H1 (cell line): ENCODE results near the gene SLC25A34. TPM values are rescaled to one million over a fixed set of nuclear protein-coding genes. Genes with fewer than 3 reads are reported as not detected.

ENCODE experiments used
- CTCF ChIA-PET: fragments of 300-600 bp; sonication (Branson Sonifier 250); formaldehyde crosslinking; loops from one replicate; lab custom pipeline; 2021; ENCODE audit not compliant: partially characterized antibody; lab: Charles Lee
- POLR2A ChIA-PET: fragments of 300-600 bp; sonication (Branson Sonifier 250); formaldehyde crosslinking; loops from one replicate; lab custom pipeline; 2021; ENCODE audit warnings: inconsistent platforms; ENCODE audit not compliant: partially characterized antibody; lab: Charles Lee
- DNase-seq, 2 experiments: peaks; one replicate each; pipeline versions ENCODE4 v3.0.0 to v3.0.0-alpha.2; 2010 to 2022; ENCODE audit warnings: low spot score in 2 of 2, low read depth in 1 of 2, mixed read lengths in 1 of 2
- FAIRE-seq: peaks from 2 replicates; lab custom pipeline; 2011; peaks lifted over from hg19 to GRCh38; lab: Jason Lieb, UNC
- H2AFZ ChIP-seq: 2 replicates; pipeline ENCODE4 v1.8.1; 2012; ENCODE audit warnings: low read length, inconsistent platforms
- H2AK5ac ChIP-seq: 2 replicates; pipeline ENCODE4 v1.6.1; 2013; ENCODE audit warnings: low read depth, low read length
- H2BK120ac ChIP-seq: replicated peaks from 2 replicates; pipeline ENCODE3; 2013; ENCODE audit warnings: low read depth, low read length, inconsistent platforms
- H2BK12ac ChIP-seq: 2 replicates; pipeline ENCODE4 v1.6.1; 2013; ENCODE audit warnings: low read depth, low read length
- H2BK15ac ChIP-seq: 2 replicates; pipeline ENCODE4 v1.6.1; 2013; ENCODE audit warnings: low read length
- H2BK20ac ChIP-seq: 2 replicates; pipeline ENCODE4 v1.6.1; 2013; ENCODE audit warnings: low read length
- H2BK5ac ChIP-seq: 2 replicates; pipeline ENCODE4 v1.6.1; 2013; ENCODE audit warnings: low read depth, low read length
- H3K14ac ChIP-seq: 2 replicates; pipeline ENCODE4 v1.6.1; 2013; ENCODE audit warnings: inconsistent platforms; ENCODE audit not compliant: insufficient read length
- H3K18ac ChIP-seq: 2 replicates; pipeline ENCODE4 v1.6.1; 2013; ENCODE audit warnings: low read length; ENCODE audit errors: extremely low read depth
- H3K23ac ChIP-seq: 2 replicates; pipeline ENCODE4 v1.6.1; 2013; ENCODE audit warnings: inconsistent platforms; ENCODE audit not compliant: insufficient read length
- H3K23me2 ChIP-seq: 2 replicates; pipeline ENCODE4 v1.6.1; 2013; ENCODE audit warnings: low read depth, low read length
- H3K27ac ChIP-seq: 2 replicates; pipeline ENCODE4 v1.6.1; 2011; ENCODE audit warnings: low read depth, low read length, inconsistent platforms
- H3K27me3 ChIP-seq, 4 experiments: replicated peaks in 1 of 4; 1 replicate in 1 of 4; 2 replicates in 3 of 4; pipeline versions ENCODE4 v1.6.1 to v1.8.1; 2011 to 2013; ENCODE audit warnings: low read length in 3 of 4, mild to moderate bottlenecking in 3 of 4, inconsistent platforms in 2 of 4, mixed read lengths in 2 of 4, moderate library complexity in 1 of 4; ENCODE audit not compliant: control insufficient read depth in 3 of 4, insufficient read depth in 3 of 4; ENCODE audit errors: extremely low read depth in 1 of 4
- H3K36me3 ChIP-seq, 4 experiments: 2 replicates each; pipeline versions ENCODE4 v1.6.1 to v1.8.1; 2011 to 2013; ENCODE audit warnings: mild to moderate bottlenecking in 4 of 4, low read length in 3 of 4, moderate library complexity in 2 of 4, control low read depth in 1 of 4, inconsistent platforms in 1 of 4; ENCODE audit not compliant: insufficient read depth in 4 of 4, control insufficient read depth in 2 of 4
- H3K4ac ChIP-seq: replicated peaks from 2 replicates; pipeline ENCODE3; 2013; ENCODE audit warnings: low read length, low read depth, mixed read lengths, inconsistent platforms; ENCODE audit not compliant: insufficient read length
- H3K4me1 ChIP-seq, 4 experiments: replicated peaks in 1 of 4; 1 replicate in 1 of 4; 2 replicates in 3 of 4; pipeline versions ENCODE4 v1.6.1 to v1.8.1; 2011 to 2013; ENCODE audit warnings: low read length in 3 of 4, inconsistent platforms in 2 of 4, mixed read lengths in 1 of 4; ENCODE audit not compliant: insufficient read depth in 4 of 4, control insufficient read depth in 3 of 4
- H3K4me2 ChIP-seq, 2 experiments: 2 replicates each; pipeline versions ENCODE4 v1.6.1 to v1.8.1; 2011 to 2013; ENCODE audit warnings: low read depth in 2 of 2, low read length in 2 of 2, control low read depth in 1 of 2, inconsistent platforms in 1 of 2, mild to moderate bottlenecking in 1 of 2; ENCODE audit not compliant: insufficient read depth in 1 of 2
- H3K4me3 ChIP-seq, 4 experiments: fragments of 200-600, 300-600 bp in 1 of 4; sonication (generic), shearing (Covaris generic), sonication (Bioruptor Twin) in 1 of 4; 2 replicates each; pipeline versions ENCODE4 v1.5.1 to v1.8.1; 2011 to 2016; ENCODE audit warnings: low read length in 4 of 4, low read depth in 3 of 4, control low read depth in 2 of 4, inconsistent platforms in 2 of 4, mild to moderate bottlenecking in 2 of 4, mixed read lengths in 1 of 4, moderate library complexity in 1 of 4; ENCODE audit not compliant: insufficient read depth in 2 of 4; ENCODE audit errors: extremely low read depth in 1 of 4
- H3K56ac ChIP-seq: replicated peaks from 2 replicates; pipeline ENCODE3; 2013; ENCODE audit warnings: low read depth, mild to moderate bottlenecking, mixed read lengths, low read length, inconsistent platforms; ENCODE audit not compliant: insufficient read length
- H3K79me1 ChIP-seq: 2 replicates; pipeline ENCODE4 v1.6.1; 2013; ENCODE audit warnings: low read depth, low read length, control low read depth
- H3K79me2 ChIP-seq, 2 experiments: 2 replicates each; pipeline versions ENCODE4 v1.6.1 to v1.8.1; 2012 to 2013; ENCODE audit warnings: low read length in 2 of 2, mild to moderate bottlenecking in 2 of 2, inconsistent platforms in 1 of 2; ENCODE audit not compliant: insufficient read depth in 2 of 2, control insufficient read depth in 1 of 2
- H3K9ac ChIP-seq, 4 experiments: replicated peaks in 1 of 4; 1 replicate in 1 of 4; 2 replicates in 3 of 4; pipeline versions ENCODE4 v1.6.1 to v1.8.1; 2011 to 2013; ENCODE audit warnings: low read depth in 3 of 4, low read length in 3 of 4, control low read depth in 2 of 4, mild to moderate bottlenecking in 2 of 4, moderate library complexity in 2 of 4, inconsistent platforms in 1 of 4; ENCODE audit errors: extremely low read depth in 1 of 4
- H3K9me3 ChIP-seq, 2 experiments: 2 replicates each; pipeline versions ENCODE4 v1.6.1 to v1.8.1; 2012 to 2013; ENCODE audit warnings: mild to moderate bottlenecking in 2 of 2, moderate library complexity in 2 of 2, control low read depth in 1 of 2, inconsistent platforms in 1 of 2, low read depth in 1 of 2, low read length in 1 of 2, mixed read lengths in 1 of 2; ENCODE audit not compliant: insufficient read depth in 2 of 2
- H4K20me1 ChIP-seq, 2 experiments: replicated peaks in 1 of 2; 2 replicates each; pipeline versions ENCODE3 to v1.8.1; 2011 to 2013; ENCODE audit warnings: inconsistent platforms in 2 of 2, low read length in 2 of 2, mild to moderate bottlenecking in 1 of 2; ENCODE audit not compliant: insufficient read depth in 2 of 2, control insufficient read depth in 1 of 2
- H4K5ac ChIP-seq: 2 replicates; pipeline ENCODE4 v1.6.1; 2013; ENCODE audit warnings: low read length, low read depth, mixed read lengths, inconsistent platforms; ENCODE audit not compliant: insufficient read length
- H4K8ac ChIP-seq: 2 replicates; pipeline ENCODE4 v1.8.0; 2013; ENCODE audit warnings: mild to moderate bottlenecking, moderate library complexity, low read length, inconsistent platforms; ENCODE audit not compliant: insufficient read depth; ENCODE audit errors: extremely low read depth
- H4K91ac ChIP-seq: replicated peaks from 2 replicates; pipeline ENCODE3; 2013; ENCODE audit warnings: low read length, mixed read lengths, inconsistent platforms; ENCODE audit not compliant: insufficient read length
- CBX8 ChIP-seq: fragments of 300-800, 300-1000 bp; sonication (generic); IDR thresholded peaks from 2 replicates; pipeline ENCODE4 v1.7.1; 2016; ENCODE audit warnings: low read depth, low read length, borderline replicate concordance
- FOSL1 ChIP-seq: IDR thresholded peaks from 2 replicates; pipeline ENCODE4 v1.6.1; 2011; ENCODE audit warnings: mild to moderate bottlenecking, low read depth, low read length, moderate library complexity; ENCODE audit not compliant: insufficient read depth
- GTF2F1 ChIP-seq: IDR thresholded peaks from 2 replicates; pipeline ENCODE4 v1.6.1; 2012; ENCODE audit warnings: low read depth, low read length, improper control_type of control experiment, borderline replicate concordance
- HDAC6 ChIP-seq: IDR thresholded peaks from one replicate; pipeline ENCODE4 v1.7.1; 2012; ENCODE audit warnings: low read depth, mild to moderate bottlenecking, inconsistent platforms, low read length, moderate library complexity
- JUND ChIP-seq: IDR thresholded peaks from 2 replicates; pipeline ENCODE4 v1.6.1; 2011; ENCODE audit warnings: mild to moderate bottlenecking, improper control_type of control experiment, low read length
- KDM1A ChIP-seq: fragments of 200-600, 300-600 bp; sonication (generic); IDR thresholded peaks from 2 replicates; pipeline ENCODE4 v1.7.1; 2016; ENCODE audit warnings: mild to moderate bottlenecking, low read length, borderline replicate concordance
- RFX5 ChIP-seq: IDR thresholded peaks from 2 replicates; pipeline ENCODE4 v1.6.1; 2011; ENCODE audit warnings: low read depth, low read length, improper control_type of control experiment, borderline replicate concordance
- RXRA ChIP-seq: IDR thresholded peaks from 2 replicates; pipeline ENCODE4 v1.6.1; 2011; ENCODE audit warnings: low read depth, mild to moderate bottlenecking, low read length, moderate library complexity; ENCODE audit not compliant: insufficient read depth
- SIRT6 ChIP-seq: IDR thresholded peaks from one replicate; pipeline ENCODE4 v1.7.1; 2012; ENCODE audit warnings: low read length, inconsistent platforms
- TAF1 ChIP-seq: IDR thresholded peaks from 2 replicates; pipeline ENCODE4 v1.6.1; 2011; ENCODE audit warnings: mild to moderate bottlenecking, low read depth, low read length
- TAF7 ChIP-seq: optimal IDR thresholded peaks from 2 replicates; pipeline ENCODE3; 2011; ENCODE audit warnings: low read depth, mild to moderate bottlenecking, inconsistent platforms, low read length, moderate library complexity, borderline replicate concordance
- YY1 ChIP-seq: IDR thresholded peaks from 2 replicates; pipeline ENCODE4 v1.6.1; 2011; ENCODE audit warnings: low read depth, mild to moderate bottlenecking, low read length
- WGBS, 2 experiments: shearing (Covaris generic) in 1 of 2; methylation state at CpG; one replicate each; pipeline versions ENCODE4 v1.1.6 to v1.1.7; 2013 to 2015; ENCODE audit warnings: low lambda C conversion rate in 2 of 2, mixed read lengths in 2 of 2, inconsistent platforms in 1 of 2, low coverage in 1 of 2, missing lambda C conversion rate in 1 of 2; ENCODE audit not compliant: insufficient replicate concordance in 2 of 2, insufficient coverage in 1 of 2, insufficient read length in 1 of 2; ENCODE audit errors: extremely low coverage in 1 of 2, missing lambda C conversion rate in 1 of 2; 5-methylcytosine and 5-hydroxymethylcytosine counted together
- polyA plus RNA-seq, 7 experiments: library from polyadenylated mRNA; depleted of rRNA in 3 of 7; stranded (reverse) in 5 of 7; unstranded in 2 of 7; fragments of >200 nt in 5 of 7; fragments of 200-250 nt in 2 of 7; gene quantifications; 1 replicate in 5 of 7; 2 replicates in 1 of 7; 4 replicates in 1 of 7; pipeline versions ENCODE4 v1.2.1 to v1.2.3, GENCODE V29; 2011 to 2013; ENCODE audit warnings: missing spikeins in 2 of 7, mixed read lengths in 2 of 7
- total RNA-seq: library from RNA; stranded (reverse); fragmentation: NEBNext Ultra II Directional; extraction: Animal tissue kit (Norgen Biotek cat#: 25700); gene quantifications from 2 replicates; pipeline ENCODE4 v1.2.1, GENCODE V29; 2021
- TF ChIP-seq, protein P1 (sequence below): IDR thresholded peaks from 2 replicates; pipeline ENCODE4 v1.6.1; 2012; ENCODE audit warnings: inconsistent platforms

The SLC25A34 gene
- total and polyA plus RNA-seq, 2 of the 8 experiments (the other 6 are each of a cell fraction or from before 2014, with no cell fraction given): 0.48 to 0.62 TPM

- Histone ChIP-seq H2BK20ac (no peak overlapping the region), H3K4ac (no peak overlapping the region), H3K23ac (no peak overlapping the region), H4K5ac (no peak overlapping the region), H3K4me2 (no peak overlapping the region), H3K14ac (no peak overlapping the region), H3K4me1 (no peaks in the 10 kb centered on the region), H3K4me3 (no peak overlapping the region), H3K27me3 (no peaks in the 10 kb centered on the region), H3K79me2 (peaks cover 0 to 3% of the 10 kb centered on the region in 2 experiments; a peak in 1 of 4 replicates), H2BK12ac (no peak overlapping the region), H3K9me3 (no peaks in the 10 kb centered on the region), H2BK5ac (no peak overlapping the region), H3K27ac (no peak overlapping the region), H2BK15ac (no peak overlapping the region), H3K18ac (no peak overlapping the region), H3K23me2 (no peaks in the 10 kb centered on the region), H4K91ac (no peak overlapping the region), H3K36me3 (no peaks in the 10 kb centered on the region), H3K9ac (no peak overlapping the region), H2BK120ac (no peak overlapping the region), H2AFZ (no peak overlapping the region), H3K79me1 (peaks cover 7% of the 10 kb centered on the region), H4K20me1 (peaks cover 6 to 8% of the 10 kb centered on the region in 2 experiments), H4K8ac (no peak overlapping the region), H3K56ac (no peak overlapping the region), H2AK5ac (no peak overlapping the region)
- FAIRE-seq (no peak), DNase-seq (no peak)
- 88% methylated on average over 7 of the region's 7 CpGs; no CpG with 5 or more reads in 1 of the 2 experiments for WGBS, 2 experiments
- CTCF ChIA-PET: interaction anchor here (0.6 to 3.2 kb wide), 5 partner anchors 10 to 270 kb away, joined by 3 to 15 read pairs (median 3); no protein-coding TSS in a partner anchor
- POLR2A ChIA-PET: interaction anchor here (0.7 to 1.2 kb wide), 2 partner anchors 19 to 27 kb away, joined by 3 read pairs; no protein-coding TSS in a partner anchor
- no peak for TF ChIP-seq KDM1A
- TF ChIP-seq JUND: no peak
- no peak for TF ChIP-seq TAF1
- no peak for TF ChIP-seq TAF7
- TF ChIP-seq YY1: no peak
- TF ChIP-seq SIRT6: no peak
- TF ChIP-seq FOSL1: no peak
- TF ChIP-seq, protein P1, sequence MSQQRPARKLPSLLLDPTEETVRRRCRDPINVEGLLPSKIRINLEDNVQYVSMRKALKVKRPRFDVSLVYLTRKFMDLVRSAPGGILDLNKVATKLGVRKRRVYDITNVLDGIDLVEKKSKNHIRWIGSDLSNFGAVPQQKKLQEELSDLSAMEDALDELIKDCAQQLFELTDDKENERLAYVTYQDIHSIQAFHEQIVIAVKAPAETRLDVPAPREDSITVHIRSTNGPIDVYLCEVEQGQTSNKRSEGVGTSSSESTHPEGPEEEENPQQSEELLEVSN: no peak
- no peak for TF ChIP-seq GTF2F1
- TF ChIP-seq RXRA: no peak
- TF ChIP-seq HDAC6: no peak
- no peak for TF ChIP-seq CBX8
- no peak for TF ChIP-seq RFX5
These were observed 29.3 kb upstream of the SLC25A34 start for GRCh38 chr1:15706751-15707150.
